Endothelial cell of umbilical vein (primary cell): Measurements from ENCODE around the gene MTCH1. TPM values are rescaled to one million over a fixed set of nuclear protein-coding genes. Genes with fewer than 3 reads are reported as not detected.

Experiments
- BruUV-seq: library from RNA; stranded (reverse); fragments of 400-500 nt; replicated peaks from 2 replicates; lab custom pipeline; 2021; lab: Mats Ljungman, UMichigan
- CTCF ChIA-PET: fragments of 300-600, 350-600 bp; sonication (Branson Sonifier 250); formaldehyde crosslinking; loops from one replicate; lab custom pipeline; 2021; ENCODE audit warnings: antibody characterized with exemption, inconsistent platforms; lab: Charles Lee
- POLR2A ChIA-PET: fragments of 300-600, 350-600 bp; sonication (Branson Sonifier 250); formaldehyde crosslinking; loops from one replicate; lab custom pipeline; 2021; ENCODE audit warnings: antibody characterized with exemption, inconsistent platforms; lab: Charles Lee
- DNase-seq: peaks from one replicate; pipeline ENCODE4 v3.0.0-alpha.2; 2011; ENCODE audit warnings: low read depth, low spot score
- FAIRE-seq: peaks from 2 replicates; lab custom pipeline; 2011; peaks lifted over from hg19 to GRCh38; lab: Jason Lieb, UNC
- H2AFZ ChIP-seq: 2 replicates; pipeline ENCODE4 v1.6.0; 2012; ENCODE audit warnings: low read depth, low read length, control low read depth, inconsistent platforms
- H3K27ac ChIP-seq: 2 replicates; pipeline ENCODE4 v1.5.1; 2011; ENCODE audit warnings: low read depth, mild to moderate bottlenecking, control low read depth, low read length, moderate library complexity; ENCODE audit not compliant: insufficient read depth
- H3K27me3 ChIP-seq, 2 experiments: 2 replicates each; pipeline versions ENCODE4 v1.6.0 to v1.6.1; 2011; ENCODE audit warnings: low read length in 2 of 2, mixed read lengths in 1 of 2; ENCODE audit not compliant: control insufficient read depth in 2 of 2, insufficient read depth in 2 of 2
- H3K36me3 ChIP-seq, 2 experiments: 2 replicates in 1 of 2; 3 replicates in 1 of 2; pipeline ENCODE4 v1.5.1; 2011; ENCODE audit warnings: low read length in 2 of 2, mild to moderate bottlenecking in 1 of 2, moderate library complexity in 1 of 2; ENCODE audit not compliant: control insufficient read depth in 2 of 2, insufficient read depth in 2 of 2; ENCODE audit errors: extremely low read depth in 1 of 2
- H3K4me1 ChIP-seq: 3 replicates; pipeline ENCODE4 v1.5.1; 2011; ENCODE audit warnings: mild to moderate bottlenecking, low read length; ENCODE audit not compliant: control insufficient read depth, insufficient read depth; ENCODE audit errors: extremely low read depth
- H3K4me2 ChIP-seq: 2 replicates; pipeline ENCODE4 v1.6.1; 2011; ENCODE audit warnings: low read length, control low read depth, mixed read lengths; ENCODE audit not compliant: insufficient read depth
- H3K4me3 ChIP-seq, 3 experiments: fragments of 200-600 bp in 1 of 3; sonication (generic), shearing (Covaris generic) in 1 of 3; replicated peaks in 1 of 3; 2 replicates each; pipeline ENCODE4 v1.5.1; 2011 to 2016; ENCODE audit warnings: control low read depth in 3 of 3, low read length in 3 of 3, mild to moderate bottlenecking in 2 of 3, inconsistent platforms in 1 of 3, low read depth in 1 of 3, moderate library complexity in 1 of 3; ENCODE audit not compliant: insufficient read depth in 1 of 3
- H3K79me2 ChIP-seq: 2 replicates; pipeline ENCODE4 v1.6.0; 2012; ENCODE audit warnings: low read length, inconsistent platforms; ENCODE audit not compliant: control insufficient read depth, insufficient read depth
- H3K9ac ChIP-seq: replicated peaks from 2 replicates; pipeline ENCODE3; 2011; ENCODE audit warnings: low read length, control low read depth; ENCODE audit not compliant: insufficient read depth; ENCODE audit errors: extremely low read depth
- H3K9me1 ChIP-seq: replicated peaks from 3 replicates; pipeline ENCODE4 v1.6.0; 2011; ENCODE audit warnings: mild to moderate bottlenecking, low read length; ENCODE audit not compliant: control insufficient read depth, insufficient read depth; ENCODE audit errors: extremely low read depth
- H3K9me3 ChIP-seq: replicated peaks from 2 replicates; pipeline ENCODE4 v1.5.1; 2012; ENCODE audit warnings: low read length, inconsistent platforms; ENCODE audit not compliant: control insufficient read depth, insufficient read depth
- H4K20me1 ChIP-seq: replicated peaks from 2 replicates; pipeline ENCODE3; 2011; ENCODE audit warnings: mild to moderate bottlenecking, low read length; ENCODE audit not compliant: control insufficient read depth, insufficient read depth; ENCODE audit errors: extremely low read depth
- EZH2 ChIP-seq: IDR thresholded peaks from 2 replicates; pipeline ENCODE4 v1.6.1; 2012; ENCODE audit warnings: borderline replicate concordance, low read depth, mild to moderate bottlenecking, moderate library complexity, low read length, inconsistent platforms; ENCODE audit not compliant: severe bottlenecking
- GATA2 ChIP-seq: IDR thresholded peaks from 2 replicates; pipeline ENCODE4 v1.7.0; 2011; ENCODE audit warnings: low read depth, mild to moderate bottlenecking, moderate library complexity, mixed read lengths, low read length; ENCODE audit not compliant: insufficient read length, insufficient read depth
- JUN ChIP-seq: IDR thresholded peaks from 2 replicates; pipeline ENCODE4 v1.6.1; 2011; ENCODE audit warnings: borderline replicate concordance, low read depth; ENCODE audit not compliant: insufficient read length, insufficient read depth
- MYC ChIP-seq: IDR thresholded peaks from one replicate; pipeline ENCODE4 v1.6.1; 2011; ENCODE audit warnings: mild to moderate bottlenecking, low read depth, low read length
- POLR2AphosphoS5 ChIP-seq: IDR thresholded peaks from 2 replicates; pipeline ENCODE4 v1.6.1; 2012; ENCODE audit warnings: low read depth, mild to moderate bottlenecking, control low read depth, low read length, moderate library complexity; ENCODE audit not compliant: insufficient read depth
- dilution Hi-C: fragments of 300-500 bp; cut with MboI; formaldehyde crosslinking; loops from one replicate; pipeline ENCODE4 v1.15.0; 2019; ENCODE audit warnings: low sequenced_read_pairs; ENCODE audit not compliant: extremely low pct_ligation_motif_present
- intact Hi-C: fragments of 100-400 bp; cut with micrococcal nuclease; formaldehyde crosslinking; loops from one replicate; pipeline ENCODE4 v1.10.0; 2022
- polyA plus RNA-seq, 4 experiments: library from polyadenylated mRNA; depleted of rRNA in 3 of 4; stranded (reverse) in 3 of 4; unstranded in 1 of 4; fragments of >200 nt; gene quantifications; 2 replicates each; pipeline versions ENCODE4 v1.2.1 to v1.2.3, GENCODE V29; 2011 to 2012; ENCODE audit warnings: missing spikeins in 1 of 4
- total RNA-seq: library from RNA; stranded (reverse); gene quantifications from 2 replicates; pipeline ENCODE4 v1.2.3, GENCODE V29; 2021
- TF ChIP-seq, protein P1 (sequence below), 2 donors: IDR thresholded peaks; 1 replicate in 1 of 2; 2 replicates in 1 of 2; pipeline ENCODE4 v1.5.1; 2011; ENCODE audit warnings: low read length in 2 of 2, mild to moderate bottlenecking in 2 of 2, moderate library complexity in 2 of 2, control low read depth in 1 of 2, inconsistent platforms in 1 of 2, low read depth in 1 of 2; ENCODE audit not compliant: insufficient read depth in 1 of 2; ENCODE audit errors: extremely low read depth in 1 of 2

MTCH1 gene
- total and polyA plus RNA-seq, 2 donors (not counting 3 experiments of a cell fraction or from before 2014, with no cell fraction given), result 218 to 228 TPM

GRCh38 chr6:36954262-36954931 is 31.6 kb downstream of the MTCH1 start, which contains the start of gene PI16:
Gene PI16, plus strand, starts transcription at chr6:36954738. Its CDS starts 23 bp downstream, at chr6:36954761.
- no peaks in the 10 kb centered on the region for H3K79me2 ChIP-seq
- CTCF ChIA-PET, result interaction anchor here (1.3 to 3.2 kb wide), 3 partner anchors 40 to 69 kb away, joined by 3 to 15 read pairs (median 12); partner anchors contain the start of gene C6orf89
- H3K9me3 ChIP-seq, result no peaks in the 10 kb centered on the region
- H3K27ac ChIP-seq, result no peak within 1 kb of the TSS
- intact Hi-C loops (no loop called here), dilution Hi-C loops (no loop called here)
- BruUV-seq, result no TSS peak
- no peak for FAIRE-seq
- H3K9me1 ChIP-seq, result no peaks in the 10 kb centered on the region
- no peak for DNase-seq
- H3K4me3 ChIP-seq, result no peak within 1 kb of the TSS
- no peak within 1 kb of the TSS for H3K4me2 ChIP-seq
- H4K20me1 ChIP-seq, result no peaks in the 10 kb centered on the region
- H3K27me3 ChIP-seq, result no peaks in the 10 kb centered on the region
- H3K4me1 ChIP-seq, result peaks cover 10% of the 10 kb centered on the region
- H2AFZ ChIP-seq, result no peak within 1 kb of the TSS
- TF ChIP-seq POLR2AphosphoS5 (no peak), JUN (no peak), GATA2 (peak; percentile 65), EZH2 (no peak), MYC (no peak)
- TF ChIP-seq, protein P1, sequence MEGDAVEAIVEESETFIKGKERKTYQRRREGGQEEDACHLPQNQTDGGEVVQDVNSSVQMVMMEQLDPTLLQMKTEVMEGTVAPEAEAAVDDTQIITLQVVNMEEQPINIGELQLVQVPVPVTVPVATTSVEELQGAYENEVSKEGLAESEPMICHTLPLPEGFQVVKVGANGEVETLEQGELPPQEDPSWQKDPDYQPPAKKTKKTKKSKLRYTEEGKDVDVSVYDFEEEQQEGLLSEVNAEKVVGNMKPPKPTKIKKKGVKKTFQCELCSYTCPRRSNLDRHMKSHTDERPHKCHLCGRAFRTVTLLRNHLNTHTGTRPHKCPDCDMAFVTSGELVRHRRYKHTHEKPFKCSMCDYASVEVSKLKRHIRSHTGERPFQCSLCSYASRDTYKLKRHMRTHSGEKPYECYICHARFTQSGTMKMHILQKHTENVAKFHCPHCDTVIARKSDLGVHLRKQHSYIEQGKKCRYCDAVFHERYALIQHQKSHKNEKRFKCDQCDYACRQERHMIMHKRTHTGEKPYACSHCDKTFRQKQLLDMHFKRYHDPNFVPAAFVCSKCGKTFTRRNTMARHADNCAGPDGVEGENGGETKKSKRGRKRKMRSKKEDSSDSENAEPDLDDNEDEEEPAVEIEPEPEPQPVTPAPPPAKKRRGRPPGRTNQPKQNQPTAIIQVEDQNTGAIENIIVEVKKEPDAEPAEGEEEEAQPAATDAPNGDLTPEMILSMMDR (IDR thresholded peaks at IDR 0.05; ENCODE audit: extremely low read depth in 1 of 2, insufficient read depth in 1 of 2, low read depth in 1 of 2, low read length in 2 of 2), result no peak
- H3K9ac ChIP-seq, result no peak within 1 kb of the TSS
- no peaks in the 10 kb centered on the region for H3K36me3 ChIP-seq
- POLR2A ChIA-PET, result no interaction called here
